WTC11 (cell line): ENCODE measurements around the gene TYW1B. TPM values are rescaled to one million over a fixed set of nuclear protein-coding genes. Genes with fewer than 3 reads are reported as not detected.
A peak's percentile ranks its signal among the peaks of the same experiment; 100 is the strongest.
"Not testable (repeated sequence)": the region's sequence is repeated elsewhere in the genome, so short reads cannot be mapped to it uniquely, and the experiment has no call there.

Experiments used
- ATAC-seq: fragments of 200-7000 bp; cut with Tn5 transposase; 2 replicates; pipeline ENCODE4 v1.10.0; 2021; ENCODE audit warnings: mild to moderate bottlenecking, moderate library complexity
- CTCF ChIA-PET: fragments of 300-600 bp; sonication (Branson Sonifier 250); formaldehyde crosslinking; loops from one replicate; lab custom pipeline; 2021; ENCODE audit warnings: antibody characterized with exemption; lab: Charles Lee
- POLR2A ChIA-PET: fragments of 350-600 bp; sonication (Branson Sonifier 250); formaldehyde crosslinking; loops from one replicate; lab custom pipeline; 2021; ENCODE audit warnings: antibody characterized with exemption; lab: Charles Lee
- DNase-seq: peaks from one replicate; pipeline ENCODE4 v3.0.0; 2021; ENCODE audit warnings: low spot score
- H3K27ac Mint-ChIP-seq: 2 replicates; pipeline ENCODE4 v1.8.0; 2021; ENCODE audit warnings: mixed read lengths
- H3K27me3 Mint-ChIP-seq: 2 replicates; pipeline ENCODE4 v1.8.0; 2021; ENCODE audit warnings: low read depth, mild to moderate bottlenecking, moderate library complexity, mixed read lengths
- H3K36me3 Mint-ChIP-seq: 2 replicates; pipeline ENCODE4 v1.8.0; 2021; ENCODE audit warnings: mixed read lengths
- H3K4me1 Mint-ChIP-seq: 2 replicates; pipeline ENCODE4 v1.8.0; 2022; ENCODE audit warnings: mixed read lengths
- H3K4me3 Mint-ChIP-seq: 2 replicates; pipeline ENCODE4 v1.8.0; 2021; ENCODE audit warnings: mild to moderate bottlenecking, moderate library complexity, mixed read lengths
- H3K9me3 Mint-ChIP-seq: 2 replicates; pipeline ENCODE4 v1.8.0; 2021; ENCODE audit warnings: mixed read lengths
- ARID4B ChIP-seq: sonication (generic); formaldehyde crosslinking; IDR thresholded peaks from 2 replicates; pipeline ENCODE4 v1.8.0; 2023; ENCODE audit warnings: missing genetic modification reagents, mild to moderate bottlenecking, borderline replicate concordance
- CREB1 ChIP-seq: sonication (generic); formaldehyde crosslinking; IDR thresholded peaks from 2 replicates; pipeline ENCODE4 v1.8.0; 2023; ENCODE audit warnings: mild to moderate bottlenecking, missing genetic modification reagents
- CTCF ChIP-seq: fragments of 200-600 bp; IDR thresholded peaks from 2 replicates; pipeline ENCODE4 v1.8.0; 2022; ENCODE audit warnings: antibody characterized with exemption
- FOXP4 ChIP-seq: sonication (generic); formaldehyde crosslinking; IDR thresholded peaks from 2 replicates; pipeline ENCODE4 v1.8.0; 2022; ENCODE audit warnings: mild to moderate bottlenecking, missing genetic modification reagents
- NFYB ChIP-seq: sonication (generic); formaldehyde crosslinking; conservative IDR thresholded peaks from 2 replicates; pipeline ENCODE4 v1.8.0; 2022; ENCODE audit warnings: low read depth, missing genetic modification reagents
- total RNA-seq: library from RNA; stranded (reverse); gene quantifications from 3 replicates; pipeline ENCODE4 v1.2.3, GENCODE V29; 2021

TYW1B gene
- total RNA-seq, 1 experiment from 2014 or later, result 5.7 TPM

- TF ChIP-seq ARID4B (CRISPR knock-in tag) (peak; percentile 73; the same call in 1 of the 2 replicates), NFYB (0 out of 2 replicates have a peak, but pooled peaks have one; percentile 17), CREB1 (peak; percentile 70; the same call in 1 of the 2 replicates), FOXP4 (0 out of 2 replicates have a peak, but pooled peaks have one; percentile 35)
Observed at GRCh38 chr7:72829291-72829686, 1.3 kb upstream of the TYW1B start (continued).

GRCh38 chr7:72823765-72824732 is 4.0 kb downstream of the TYW1B start:
- CTCF ChIA-PET, result interaction anchor here (0.9 to 1.5 kb wide), 2 partner anchors 91 kb away, joined by 4 read pairs; no protein-coding TSS in a partner anchor
- peaks cover 15% of the 10 kb centered on the region for H3K36me3 Mint-ChIP-seq
- ATAC-seq, POLR2A ChIA-PET, H3K27me3 Mint-ChIP-seq, H3K4me3 Mint-ChIP-seq, DNase-seq, H3K9me3 Mint-ChIP-seq: not testable (repeated sequence)
- H3K27ac Mint-ChIP-seq, result 0 out of 2 replicates have a peak overlapping the region, but pooled peaks have one; percentile 37
- peak; percentile 42 for TF ChIP-seq CTCF
- H3K4me1 Mint-ChIP-seq, result peaks cover 23% of the 10 kb centered on the region

GRCh38 chr7:72822497-72822896 is 5.5 kb downstream of the TYW1B start:
- H3K9me3 Mint-ChIP-seq, ATAC-seq, POLR2A ChIA-PET, H3K4me3 Mint-ChIP-seq, H3K27me3 Mint-ChIP-seq, DNase-seq: not testable (repeated sequence)
- peaks cover 21% of the 10 kb centered on the region for H3K4me1 Mint-ChIP-seq
- peak overlapping the region; percentile 76; the same call in 1 of the 2 replicates for H3K27ac Mint-ChIP-seq
- H3K36me3 Mint-ChIP-seq, result peaks cover 28% of the 10 kb centered on the region
- CTCF ChIA-PET, result interaction anchor here (1.5 kb wide), 1 partner anchor 93 kb away, joined by 4 read pairs; no protein-coding TSS in a partner anchor

- CTCF ChIA-PET, result interaction anchor here (1.6 kb wide), 1 partner anchor 11 kb away, joined by 5 read pairs; no protein-coding TSS in a partner anchor
- H3K27me3 Mint-ChIP-seq, POLR2A ChIA-PET, ATAC-seq, H3K4me3 Mint-ChIP-seq, H3K27ac Mint-ChIP-seq, DNase-seq: not testable (repeated sequence)
- Mint-ChIP-seq H3K4me1 (peaks cover 17% of the 10 kb centered on the region), H3K9me3 (peaks cover 12% of the 10 kb centered on the region), H3K36me3 (peaks cover 46% of the 10 kb centered on the region)
Observed at GRCh38 chr7:72818663-72819361, 9.2 kb downstream of the TYW1B start.

- POLR2A ChIA-PET, H3K27me3 Mint-ChIP-seq, H3K4me3 Mint-ChIP-seq, H3K27ac Mint-ChIP-seq, DNase-seq: not testable (repeated sequence)
- H3K4me1 Mint-ChIP-seq, result peaks cover 17% of the 10 kb centered on the region
- peaks cover 52% of the 10 kb centered on the region for H3K36me3 Mint-ChIP-seq
- CTCF ChIA-PET, result interaction anchor here (0.7 to 1.6 kb wide), 2 partner anchors 12 to 247 kb away, joined by 4 to 5 read pairs; no protein-coding TSS in a partner anchor
- peak; percentile 56 for ATAC-seq
- peaks cover 12% of the 10 kb centered on the region for H3K9me3 Mint-ChIP-seq
Observed at GRCh38 chr7:72817661-72818060, 10.3 kb downstream of the TYW1B start.

- ATAC-seq, result peak; percentile 26
- CTCF ChIA-PET, DNase-seq, H3K4me3 Mint-ChIP-seq, H3K27me3 Mint-ChIP-seq: not testable (repeated sequence)
- H3K9me3 Mint-ChIP-seq, result peaks cover 12% of the 10 kb centered on the region
- peaks cover 16% of the 10 kb centered on the region for H3K4me1 Mint-ChIP-seq
- H3K27ac Mint-ChIP-seq, result peak overlapping the region; percentile 93
- H3K36me3 Mint-ChIP-seq, result peaks cover 55% of the 10 kb centered on the region
- POLR2A ChIA-PET, result interaction anchor here (0.5 kb wide), 1 partner anchor 18 kb away, joined by 6 read pairs; no protein-coding TSS in a partner anchor
Observed at GRCh38 chr7:72816370-72817157, 11.4 kb downstream of the TYW1B start.

GRCh38 chr7:72810437-72810836 is 17.6 kb downstream of the TYW1B start:
- POLR2A ChIA-PET, ATAC-seq, H3K4me1 Mint-ChIP-seq, CTCF ChIA-PET, H3K27me3 Mint-ChIP-seq, H3K9me3 Mint-ChIP-seq, DNase-seq, H3K4me3 Mint-ChIP-seq: not testable (repeated sequence)
- Mint-ChIP-seq H3K36me3 (peaks cover 60% of the 10 kb centered on the region), H3K27ac (peak overlapping the region; percentile 74; the same call in 1 of the 2 replicates)
